GM18858 (cell line): ENCODE results near the gene ARHGAP45.

Experiments
- ATAC-seq: cut with Tn5 transposase; IDR thresholded peaks from one replicate; pipeline ENCODE4 v1.9.1; 2021; ENCODE audit not compliant: unreplicated experiment

The ARHGAP45 gene

GRCh38 chr19:1054102-1055027 lies 12.6 kb upstream of the ARHGAP45 start:
- no peak for ATAC-seq

- no peak for ATAC-seq
These were observed 11.9 kb upstream of the ARHGAP45 start for GRCh38 chr19:1055028-1055425.

GRCh38 chr19:1055886-1056620 lies 10.9 kb upstream of the ARHGAP45 start:
- no peak for ATAC-seq

- ATAC-seq = no peak
These were observed 9.7 kb upstream of the ARHGAP45 start for GRCh38 chr19:1057176-1057855.

GRCh38 chr19:1058112-1058511 lies 8.9 kb upstream of the ARHGAP45 start:
- ATAC-seq = no peak

GRCh38 chr19:1060689-1061088 lies 6.3 kb upstream of the ARHGAP45 start:
- no peak for ATAC-seq

GRCh38 chr19:1061987-1062386 lies 5.0 kb upstream of the ARHGAP45 start:
- no peak for ATAC-seq

GRCh38 chr19:1062387-1063029 lies 4.5 kb upstream of the ARHGAP45 start:
- ATAC-seq = no peak

- ATAC-seq = no peak
These were observed 3.7 kb upstream of the ARHGAP45 start for GRCh38 chr19:1063030-1063908.

GRCh38 chr19:1063909-1064660 lies 2.9 kb upstream of the ARHGAP45 start:
- ATAC-seq = no peak

GRCh38 chr19:1064661-1065605 lies 2.0 kb upstream of the ARHGAP45 start:
- ATAC-seq = no peak

- ATAC-seq = no peak
These were observed 1.3 kb upstream of the ARHGAP45 start for GRCh38 chr19:1065606-1066109.

GRCh38 chr19:1066251-1066747 lies 668 bp upstream of the ARHGAP45 start:
- no peak for ATAC-seq

- ATAC-seq = no peak
These were observed 482 bp downstream of the ARHGAP45 start for GRCh38 chr19:1067341-1067957.

- ATAC-seq = no peak
These were observed 1.3 kb downstream of the ARHGAP45 start for GRCh38 chr19:1068009-1069001.
